Right kidney (tissue), 1 donor: ENCODE measurements around the gene NKAIN2.

Experiments
- DNase-seq: peaks from one replicate; pipeline ENCODE4 v3.0.0-alpha.2; 2016

Gene NKAIN2

DNA sequence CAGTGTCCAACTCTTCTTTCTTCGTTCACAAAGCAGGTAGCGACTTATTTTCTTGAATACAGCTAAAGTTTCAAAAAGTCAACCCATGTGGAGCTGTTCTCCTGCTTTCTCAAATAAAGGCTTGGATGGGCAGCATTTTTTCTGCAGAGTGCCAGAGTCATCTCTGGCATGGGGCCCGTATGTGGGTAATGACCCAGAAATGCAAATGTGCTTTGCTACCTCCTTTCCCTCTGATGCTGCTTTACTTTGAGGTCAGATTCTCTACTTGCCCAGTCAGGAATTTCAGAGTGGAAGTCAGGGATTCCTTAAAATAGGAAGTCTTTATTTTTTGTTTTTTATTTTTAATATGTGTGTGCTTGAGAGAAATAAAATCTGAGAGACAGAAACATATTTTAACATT lies 4.9 kb downstream of the NKAIN2 start:
- no peak for DNase-seq

DNA sequence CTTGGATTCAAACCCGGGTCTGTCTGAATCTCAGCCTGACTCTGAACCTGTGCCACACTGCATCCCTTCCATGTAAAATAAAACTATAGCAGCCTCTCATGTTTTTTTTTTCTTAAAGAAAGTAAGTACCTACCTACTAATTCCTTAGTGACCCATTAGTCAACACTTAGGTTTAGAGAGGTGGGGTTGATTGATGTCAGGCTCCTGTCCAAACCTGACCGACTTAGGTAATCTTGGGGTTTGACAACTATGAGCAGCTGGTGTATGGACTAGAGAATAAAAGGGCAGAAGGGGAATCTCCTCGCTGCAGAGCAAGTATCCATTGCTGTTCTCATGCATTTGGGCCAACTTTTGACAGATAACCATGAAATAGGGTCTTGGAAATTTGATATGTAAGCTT lies 6.5 kb downstream of the NKAIN2 start:
- DNase-seq = no peak

GRCh38 chr6:123810948-123811347 lies 7.3 kb downstream of the NKAIN2 start:
- no peak for DNase-seq

GRCh38 chr6:123811378-123811777 lies 7.7 kb downstream of the NKAIN2 start:
- DNase-seq = no peak

GRCh38 chr6:123812621-123813020 lies 9.0 kb downstream of the NKAIN2 start:
- no peak for DNase-seq

DNA sequence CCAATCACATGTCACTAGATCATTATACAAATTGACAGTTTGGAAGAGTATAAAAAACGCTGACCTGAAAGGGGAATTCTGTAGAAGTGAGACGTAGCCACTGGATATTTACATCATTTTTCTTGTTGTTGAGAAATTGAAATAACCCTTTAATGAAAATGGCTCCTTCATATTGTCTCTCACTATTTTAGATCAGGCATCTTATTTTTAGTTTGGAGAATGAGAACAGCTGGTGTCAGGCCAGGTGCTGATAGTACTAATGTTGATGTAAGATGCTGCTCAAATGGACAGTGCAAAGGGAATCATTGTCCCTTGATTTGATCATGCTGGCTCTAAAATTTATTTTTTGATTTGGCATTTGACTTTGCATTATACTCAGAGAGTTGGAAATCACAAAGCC lies 17.4 kb downstream of the NKAIN2 start:
- no peak for DNase-seq

DNA sequence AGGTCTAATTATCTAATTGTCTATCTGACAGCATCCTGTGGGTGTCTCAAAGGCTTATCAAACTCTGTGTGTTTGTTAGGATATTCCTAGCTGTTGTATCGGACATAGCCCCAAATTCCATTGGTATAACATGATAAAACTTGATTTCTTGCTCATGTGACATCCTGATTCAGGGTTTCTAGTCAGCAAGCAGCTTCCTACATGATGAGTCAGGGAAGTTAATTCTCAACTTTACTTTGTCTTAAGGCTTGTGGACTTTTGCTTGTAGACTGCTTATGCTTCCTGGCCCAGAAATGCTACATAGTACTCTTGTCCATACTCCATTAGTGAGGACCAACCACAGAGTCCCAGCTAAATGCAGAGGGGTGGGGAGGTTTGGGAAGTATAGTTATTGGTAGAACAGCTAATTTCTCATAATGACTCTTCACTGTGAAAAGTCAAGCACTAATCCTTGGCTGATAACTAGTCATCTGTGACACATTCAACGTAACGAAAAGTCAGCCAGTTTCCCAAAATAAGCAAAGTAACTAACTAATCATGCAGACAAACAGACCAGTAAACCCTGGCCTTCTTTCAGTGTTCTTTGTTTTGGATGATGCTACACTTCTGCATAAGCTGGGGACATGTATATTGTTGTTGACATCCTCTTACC lies 25.8 kb downstream of the NKAIN2 start:
- no peak for DNase-seq

DNA sequence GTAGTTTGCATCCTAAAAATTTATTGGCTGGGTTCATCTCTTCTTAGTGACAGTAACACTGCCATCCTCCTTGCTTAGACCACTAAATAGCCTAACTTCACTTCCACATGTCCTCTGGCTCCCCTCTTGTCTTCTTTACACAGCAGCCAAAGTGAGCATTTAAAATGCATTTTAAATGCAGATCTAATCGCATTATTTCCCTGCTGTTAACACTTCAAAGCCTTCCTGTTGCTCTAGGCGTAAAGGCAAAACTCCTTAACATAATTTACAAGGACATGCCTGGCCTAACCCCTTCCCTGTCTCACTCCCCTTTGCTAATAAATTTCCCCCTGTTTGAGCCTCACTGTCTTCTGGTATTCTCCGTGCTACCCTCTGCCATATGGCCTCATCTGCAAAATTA lies 26.5 kb downstream of the NKAIN2 start:
- peak; percentile 23 for DNase-seq

DNA sequence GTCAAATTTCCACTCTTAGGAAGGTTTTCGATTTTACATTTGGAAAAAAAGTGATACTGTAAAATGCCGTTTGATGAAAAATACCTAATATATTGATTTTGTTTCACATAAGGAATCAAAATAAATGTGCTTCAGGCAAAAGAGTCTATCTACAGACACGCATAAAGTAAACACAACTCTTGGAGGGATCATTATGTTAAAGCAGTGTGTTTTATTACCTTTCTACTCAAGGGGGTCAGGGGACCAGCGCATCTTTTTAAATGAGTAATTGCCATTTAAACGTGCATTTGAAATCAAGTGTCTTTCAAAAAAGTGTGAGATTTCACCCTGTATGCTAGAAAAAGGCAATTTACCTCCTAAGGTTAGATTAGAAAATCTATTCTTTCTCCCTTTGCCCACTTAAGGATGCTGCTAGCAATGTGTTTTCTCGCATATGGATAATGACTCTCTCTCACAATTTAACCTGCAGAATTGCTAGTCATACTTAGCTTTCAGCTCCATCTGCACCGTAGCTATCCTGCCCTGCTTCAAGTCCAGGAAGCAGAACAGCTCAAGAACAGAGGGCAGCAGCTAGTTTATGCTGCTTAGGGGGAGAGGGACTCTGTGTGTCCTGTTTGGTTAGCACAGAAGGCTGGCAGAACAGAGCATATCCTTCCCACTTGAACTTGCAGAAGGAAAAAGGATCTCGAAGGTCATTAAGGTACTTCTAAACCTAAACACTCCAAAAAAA lies 35.0 kb downstream of the NKAIN2 start:
- DNase-seq = no peak

GRCh38 chr6:123841067-123841896 lies 37.6 kb downstream of the NKAIN2 start:
- no peak for DNase-seq

DNA sequence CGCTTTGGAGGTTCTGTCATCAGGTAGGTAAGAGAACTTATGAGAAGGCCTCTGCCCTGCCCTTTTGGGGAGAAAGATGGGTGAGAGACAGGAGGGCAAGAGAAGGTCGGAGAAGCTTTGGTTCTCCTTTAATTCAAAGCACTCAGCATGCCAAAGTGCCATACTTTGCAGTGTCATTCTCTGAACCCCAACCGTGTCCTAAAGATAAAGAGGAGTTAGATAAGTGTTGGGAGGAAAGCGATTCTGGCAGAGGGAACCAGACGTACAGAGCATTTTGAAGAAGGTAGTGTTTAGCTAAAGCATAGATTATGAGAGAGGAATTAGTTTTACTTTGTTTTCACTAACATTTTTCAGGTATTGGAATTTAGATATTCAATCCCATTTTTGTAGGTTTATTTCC lies 40.3 kb downstream of the NKAIN2 start:
- no peak for DNase-seq

DNA sequence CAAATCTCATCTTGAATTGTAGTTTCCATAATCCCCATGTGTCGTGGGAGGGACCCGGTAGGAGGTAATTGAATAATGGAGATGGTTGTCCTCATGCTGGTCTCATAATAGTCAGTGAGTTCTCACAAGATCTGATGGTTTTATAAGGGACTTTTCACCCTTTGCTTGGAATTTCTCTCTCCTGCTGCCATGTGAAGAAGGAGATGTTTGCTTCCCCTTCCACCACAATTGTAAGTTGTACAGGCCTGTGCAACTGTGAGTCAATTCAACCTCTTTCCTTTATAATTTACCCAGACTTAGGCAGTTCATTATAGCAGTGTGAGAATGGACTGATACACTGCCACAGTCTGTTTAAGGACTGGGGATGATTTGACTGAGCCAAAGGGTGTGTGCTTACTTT lies 44.7 kb downstream of the NKAIN2 start:
- DNase-seq = no peak

DNA sequence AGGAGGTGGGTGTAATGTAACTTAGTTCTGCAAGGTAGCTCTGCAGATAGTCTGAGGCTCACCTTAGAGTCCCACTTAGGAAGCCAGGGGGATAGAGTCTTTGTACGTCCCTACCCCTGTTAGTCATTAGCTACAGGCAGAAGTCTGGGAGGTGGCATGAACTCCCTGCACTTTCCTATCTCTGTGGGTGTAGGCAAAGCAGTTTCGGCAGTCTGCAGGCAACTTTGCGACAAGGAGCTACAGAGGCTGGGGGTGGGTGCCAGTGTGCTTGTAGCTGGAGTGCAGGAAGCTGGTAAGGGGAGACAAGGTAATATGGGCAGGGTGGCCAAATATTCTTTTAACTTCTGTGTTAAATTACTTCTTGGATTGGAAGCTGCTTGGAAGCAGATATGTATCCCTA lies 45.7 kb downstream of the NKAIN2 start:
- no peak for DNase-seq

- DNase-seq = no peak
Observed at GRCh38 chr6:123850555-123850954, 46.9 kb downstream of the NKAIN2 start.

DNA sequence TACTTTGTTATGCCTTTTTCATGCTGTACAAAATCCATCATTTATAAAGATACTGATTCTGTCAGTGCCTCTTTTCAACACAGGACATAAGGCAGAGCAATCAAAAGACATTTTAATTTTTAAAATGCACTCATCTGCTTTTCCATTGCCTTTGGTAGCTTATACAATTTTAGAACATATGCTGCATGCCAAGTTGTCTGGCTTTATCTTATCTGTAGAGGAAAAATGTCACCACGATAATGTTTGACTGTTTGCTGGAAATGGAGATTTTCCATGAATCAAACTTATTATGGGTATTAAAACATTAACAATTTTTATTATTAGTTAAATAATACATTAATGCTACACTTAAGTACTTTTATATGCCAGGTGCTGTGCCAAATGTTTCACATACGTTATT lies 50.5 kb downstream of the NKAIN2 start:
- no peak for DNase-seq

DNA sequence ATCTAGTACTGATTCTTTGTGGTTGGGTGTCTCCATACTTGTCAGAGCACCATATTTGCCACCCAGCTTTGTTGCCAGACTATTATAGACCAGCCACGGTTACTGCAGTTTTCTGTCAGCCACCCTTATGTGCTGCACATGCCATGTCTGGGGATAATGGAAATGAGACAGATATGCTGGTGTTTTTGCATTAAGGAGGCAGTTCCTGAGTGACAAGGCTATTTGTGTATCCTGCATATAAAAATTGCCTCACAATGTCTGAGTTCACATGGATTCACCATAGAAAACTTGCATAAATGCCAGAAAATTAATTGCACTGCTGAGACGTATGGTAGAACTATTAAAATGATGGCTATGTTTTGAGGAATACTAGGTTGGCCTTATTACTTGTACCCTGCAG lies 51.8 kb downstream of the NKAIN2 start:
- no peak for DNase-seq

GRCh38 chr6:123859291-123859690 lies 55.6 kb downstream of the NKAIN2 start:
- DNase-seq = no peak

- DNase-seq = no peak
Observed at GRCh38 chr6:123869334-123869733, 65.7 kb downstream of the NKAIN2 start.

DNA sequence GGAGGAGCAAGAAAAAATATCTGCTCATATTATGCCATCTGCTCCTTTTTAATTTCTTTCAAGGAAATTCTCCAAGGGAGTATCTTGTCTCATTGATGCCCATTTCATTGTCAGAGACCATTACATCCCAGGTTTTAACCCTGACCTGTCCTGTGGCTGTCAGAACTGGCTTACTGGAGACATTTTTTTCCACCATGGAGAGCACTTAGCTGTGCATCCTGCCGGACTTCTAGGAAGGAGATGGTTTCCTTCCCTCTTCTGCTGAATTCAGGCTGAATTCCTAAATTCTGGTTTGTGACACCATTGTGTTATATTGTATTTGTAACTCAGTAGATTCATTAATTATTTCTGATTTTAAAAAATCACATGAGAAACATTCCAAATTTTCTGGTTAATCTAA lies 70.3 kb downstream of the NKAIN2 start:
- DNase-seq = no peak

- no peak for DNase-seq
Observed at GRCh38 chr6:123875784-123876183, 72.1 kb downstream of the NKAIN2 start.

DNA sequence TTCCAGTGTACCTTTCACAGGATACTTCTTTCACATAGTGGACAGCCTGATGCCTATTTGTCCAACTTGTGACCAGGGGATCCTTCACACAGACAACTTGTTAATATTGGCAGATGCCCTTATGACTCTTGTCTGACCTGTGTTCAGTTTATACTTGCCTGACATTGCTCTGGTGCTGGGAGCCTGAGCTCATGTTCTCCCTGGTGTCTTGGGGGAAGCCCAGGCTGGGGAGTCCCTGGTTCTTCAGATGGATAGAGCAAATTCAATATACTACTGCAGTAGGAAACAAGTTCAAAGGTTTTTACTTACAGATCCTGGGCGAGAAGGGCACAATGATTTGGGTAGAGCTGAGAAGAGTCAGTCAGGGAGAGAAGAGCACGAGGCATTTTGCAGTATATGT lies 76.1 kb downstream of the NKAIN2 start:
- DNase-seq = no peak

DNA sequence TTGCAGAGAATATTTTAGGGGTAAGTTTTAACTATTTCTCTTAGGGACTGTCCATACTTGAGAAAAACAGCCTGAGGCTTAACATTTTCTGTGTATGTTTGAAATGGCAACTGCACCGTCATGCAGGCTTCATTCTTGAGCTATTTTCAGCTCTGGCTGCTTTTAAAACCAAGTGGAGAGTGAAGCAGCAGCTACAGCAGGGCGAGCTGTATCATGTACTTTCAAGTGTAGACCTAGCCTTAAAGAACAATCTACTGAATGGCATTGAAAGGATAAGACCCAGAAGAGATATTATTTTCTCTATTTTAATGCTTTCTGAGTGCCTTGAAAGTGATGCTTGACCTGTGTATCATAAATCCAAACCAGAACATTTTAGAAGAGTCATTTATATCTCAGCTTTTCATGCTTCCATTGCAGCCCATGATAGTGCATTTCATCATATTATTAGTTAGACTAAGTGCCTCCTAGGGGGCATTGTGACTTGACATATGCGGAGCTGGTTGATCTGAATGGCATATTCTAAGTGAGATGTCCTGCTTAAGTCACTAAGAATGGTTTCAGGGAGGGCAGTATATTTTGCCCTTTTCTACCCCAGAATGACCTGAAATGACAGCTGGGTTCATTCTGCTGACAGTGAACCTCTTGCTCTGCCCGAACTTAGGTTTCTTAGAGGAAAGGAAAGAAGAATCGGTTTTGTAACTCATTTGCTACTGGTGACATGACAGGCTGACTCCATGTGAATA lies 85.3 kb downstream of the NKAIN2 start:
- no peak for DNase-seq

DNA sequence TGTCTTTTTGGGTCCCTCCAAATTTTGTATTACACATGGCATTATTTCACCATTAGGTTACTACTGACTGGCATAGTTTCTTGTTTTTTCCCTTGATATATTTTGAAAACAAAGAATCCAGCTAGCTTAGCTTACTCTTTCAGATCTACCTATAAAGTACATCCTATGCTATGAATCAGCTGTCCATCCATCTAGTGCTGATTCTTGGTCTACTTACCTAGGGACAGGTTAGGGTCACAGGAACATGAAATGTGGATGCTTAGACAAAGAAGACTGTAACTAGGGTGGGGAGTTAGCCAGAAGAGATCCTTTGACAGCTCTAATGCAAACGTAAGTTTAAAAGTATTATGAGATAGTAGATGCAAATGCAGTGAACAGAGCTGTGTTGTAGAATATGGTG lies 91.7 kb downstream of the NKAIN2 start:
- DNase-seq = no peak
